Measurements from ENCODE around the gene RAB40C.

RAB40C gene

GRCh38 chr16:672371-672770 is 82.5 kb downstream of the RAB40C start:
- DNase-seq = no peak

- DNase-seq = no peak
Measured at GRCh38 chr16:672851-673250, 83.0 kb downstream of the RAB40C start.

- no peak for DNase-seq
Measured at GRCh38 chr16:673399-673991, 83.6 kb downstream of the RAB40C start.

GRCh38 chr16:674214-674881 is 84.5 kb downstream of the RAB40C start:
- no peak for DNase-seq

GRCh38 chr16:674968-675883 is 85.4 kb downstream of the RAB40C start, which contains the start of gene RHBDL1:
TSS of gene RHBDL1 (plus strand) at chr16:675671. CDS start at chr16:675791, 120 bp downstream.
- DNase-seq = no peak

GRCh38 chr16:675884-676564 is 86.2 kb downstream of the RAB40C start:
- DNase-seq = no peak

GRCh38 chr16:676565-676902 is 86.7 kb downstream of the RAB40C start:
- no peak for DNase-seq

- no peak for DNase-seq
Measured at GRCh38 chr16:676913-677312, 87.0 kb downstream of the RAB40C start.

- no peak for DNase-seq
Measured at GRCh38 chr16:677316-678190, 87.7 kb downstream of the RAB40C start.

- no peak for DNase-seq
Measured at GRCh38 chr16:678209-678857, 88.5 kb downstream of the RAB40C start.
